ENCODE results near the gene TOGARAM2.

The TOGARAM2 gene

DNA sequence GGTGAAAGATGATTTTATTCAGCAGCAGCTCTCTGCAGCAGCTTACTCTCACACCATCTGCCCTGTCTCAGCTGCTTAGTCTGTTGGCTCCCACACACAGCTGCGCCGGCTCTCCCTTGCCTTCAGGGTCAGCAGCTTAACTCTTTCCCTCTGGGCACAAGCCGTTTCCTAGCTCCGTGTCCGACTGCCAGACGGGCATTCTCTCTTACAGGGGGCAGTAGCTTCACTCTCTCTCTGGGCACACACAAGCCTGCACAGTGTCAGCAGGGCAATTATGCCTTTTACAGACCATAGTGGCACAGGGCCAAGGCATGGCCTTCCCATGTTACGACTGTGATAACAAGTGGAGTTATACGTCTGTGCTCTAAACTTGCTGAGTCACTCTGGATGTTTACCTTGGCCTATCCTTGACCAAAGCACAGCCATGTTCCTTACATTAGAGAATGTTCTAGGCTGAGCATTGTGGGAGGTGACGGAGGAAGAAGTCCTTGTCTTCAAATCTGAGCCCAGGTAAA lies 61.5 kb downstream of the TOGARAM2 start:
- no peak overlapping the region for H3K27ac Mint-ChIP-seq
- no peak overlapping the region for H3K4me3 Mint-ChIP-seq
- no peak for DNase-seq
- peaks cover 16% of the 10 kb centered on the region for H3K4me1 Mint-ChIP-seq
- TF ChIP-seq, protein P1, sequence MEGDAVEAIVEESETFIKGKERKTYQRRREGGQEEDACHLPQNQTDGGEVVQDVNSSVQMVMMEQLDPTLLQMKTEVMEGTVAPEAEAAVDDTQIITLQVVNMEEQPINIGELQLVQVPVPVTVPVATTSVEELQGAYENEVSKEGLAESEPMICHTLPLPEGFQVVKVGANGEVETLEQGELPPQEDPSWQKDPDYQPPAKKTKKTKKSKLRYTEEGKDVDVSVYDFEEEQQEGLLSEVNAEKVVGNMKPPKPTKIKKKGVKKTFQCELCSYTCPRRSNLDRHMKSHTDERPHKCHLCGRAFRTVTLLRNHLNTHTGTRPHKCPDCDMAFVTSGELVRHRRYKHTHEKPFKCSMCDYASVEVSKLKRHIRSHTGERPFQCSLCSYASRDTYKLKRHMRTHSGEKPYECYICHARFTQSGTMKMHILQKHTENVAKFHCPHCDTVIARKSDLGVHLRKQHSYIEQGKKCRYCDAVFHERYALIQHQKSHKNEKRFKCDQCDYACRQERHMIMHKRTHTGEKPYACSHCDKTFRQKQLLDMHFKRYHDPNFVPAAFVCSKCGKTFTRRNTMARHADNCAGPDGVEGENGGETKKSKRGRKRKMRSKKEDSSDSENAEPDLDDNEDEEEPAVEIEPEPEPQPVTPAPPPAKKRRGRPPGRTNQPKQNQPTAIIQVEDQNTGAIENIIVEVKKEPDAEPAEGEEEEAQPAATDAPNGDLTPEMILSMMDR (IDR thresholded peaks at IDR 0.05): no peak
- no peaks in the 10 kb centered on the region for H3K36me3 Mint-ChIP-seq (ENCODE audit: low read depth)
- no peaks in the 10 kb centered on the region for H3K9me3 Mint-ChIP-seq
- H3K27me3 Mint-ChIP-seq (ENCODE audit: low read depth, poor library complexity): peaks cover 59% of the 10 kb centered on the region

DNA sequence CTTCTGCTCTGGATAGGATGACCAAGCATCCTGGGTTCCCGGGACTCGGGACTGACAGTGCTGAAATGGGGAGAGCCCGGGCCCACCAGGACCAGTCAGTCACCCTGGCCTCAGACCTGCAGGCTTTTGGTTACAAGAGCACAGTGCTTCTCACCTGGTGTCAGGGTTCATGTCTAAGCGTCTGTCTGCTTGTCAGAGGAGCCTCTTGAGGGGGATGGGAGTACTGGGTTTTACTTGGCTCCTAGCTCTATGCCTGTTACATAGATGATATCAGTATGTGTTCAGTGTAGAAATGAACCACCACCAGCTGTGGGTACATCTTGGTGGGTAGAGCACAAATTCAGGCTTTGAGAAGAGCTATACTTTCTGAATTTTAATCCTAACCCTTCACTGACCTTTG lies 63.4 kb downstream of the TOGARAM2 start:
- H3K27me3 Mint-ChIP-seq (ENCODE audit: low read depth, poor library complexity): peaks cover 49% of the 10 kb centered on the region
- H3K9me3 Mint-ChIP-seq: no peaks in the 10 kb centered on the region
- H3K4me1 Mint-ChIP-seq: peaks cover 22% of the 10 kb centered on the region
- H3K27ac Mint-ChIP-seq: no peak overlapping the region
- no peak overlapping the region for H3K4me3 Mint-ChIP-seq
- TF ChIP-seq, protein P1 (IDR thresholded peaks at IDR 0.05): no peak
- H3K36me3 Mint-ChIP-seq (ENCODE audit: low read depth): no peaks in the 10 kb centered on the region
- DNase-seq: no peak

DNA sequence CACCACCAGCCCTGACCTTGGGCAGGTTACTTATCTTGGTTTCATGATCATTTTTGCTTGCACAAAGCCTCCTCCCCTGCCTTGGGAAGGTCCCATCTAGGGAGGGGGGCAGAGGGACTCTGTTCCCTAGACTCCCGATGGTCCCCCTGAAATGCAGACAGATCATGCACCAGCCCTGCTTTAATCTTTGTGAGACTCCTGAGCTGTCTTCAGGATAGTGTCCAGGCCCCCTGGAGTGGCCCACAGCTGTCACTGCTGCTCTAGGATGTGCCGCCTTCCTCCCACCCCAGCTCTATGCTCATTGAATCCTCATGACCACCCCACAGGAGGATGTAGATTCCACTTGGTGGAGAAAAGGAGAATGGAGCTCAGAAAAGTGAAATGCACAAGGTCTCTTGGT lies 65.2 kb downstream of the TOGARAM2 start:
- peaks cover 32% of the 10 kb centered on the region for H3K27me3 Mint-ChIP-seq (ENCODE audit: low read depth, poor library complexity)
- TF ChIP-seq, protein P1 (IDR thresholded peaks at IDR 0.05): no peak
- no peak for DNase-seq
- no peak overlapping the region for H3K4me3 Mint-ChIP-seq
- H3K36me3 Mint-ChIP-seq (ENCODE audit: low read depth): no peaks in the 10 kb centered on the region
- H3K4me1 Mint-ChIP-seq: peaks cover 27% of the 10 kb centered on the region
- no peak overlapping the region for H3K27ac Mint-ChIP-seq
- H3K9me3 Mint-ChIP-seq: no peaks in the 10 kb centered on the region

DNA sequence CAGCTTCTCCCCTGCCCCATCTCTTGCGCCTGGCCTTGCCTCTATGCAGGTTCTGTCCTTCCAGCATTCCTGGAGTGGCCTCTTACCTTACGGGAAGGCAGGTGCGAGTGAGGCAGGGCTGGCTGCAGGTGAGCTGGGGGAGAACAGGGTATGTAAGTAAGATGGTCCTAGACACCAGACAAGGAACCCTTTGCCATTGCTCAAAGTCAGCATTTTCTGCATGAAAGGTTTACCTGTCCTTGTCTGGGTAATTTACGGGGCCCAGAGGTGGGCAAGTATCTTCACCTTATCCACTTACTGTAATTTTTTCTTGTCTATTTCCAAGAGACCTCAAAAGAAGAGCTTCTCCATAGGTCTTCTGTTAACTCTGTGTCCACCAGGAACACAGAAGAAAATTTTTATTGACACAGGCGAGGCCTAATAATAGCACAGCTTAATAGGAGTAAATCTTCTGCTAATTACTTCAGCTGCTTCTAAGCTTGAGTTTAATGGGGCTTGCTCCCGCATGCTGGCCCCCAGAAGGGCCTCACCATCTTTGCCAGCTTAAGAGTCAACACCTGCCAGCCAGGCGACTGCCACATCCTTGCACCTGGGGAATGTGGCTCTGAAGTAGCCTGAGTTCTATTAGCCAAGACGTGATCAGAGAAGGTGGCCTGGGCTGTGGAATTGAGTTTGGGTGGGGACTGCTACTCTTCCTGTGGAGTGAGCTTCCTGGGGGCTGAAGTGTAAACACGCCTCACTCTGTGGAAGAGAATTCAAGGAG lies 66.2 kb downstream of the TOGARAM2 start:
- peaks cover 25% of the 10 kb centered on the region for H3K27me3 Mint-ChIP-seq (ENCODE audit: low read depth, poor library complexity)
- no peak for DNase-seq
- no peaks in the 10 kb centered on the region for H3K9me3 Mint-ChIP-seq
- peaks cover 28% of the 10 kb centered on the region for H3K4me1 Mint-ChIP-seq
- no peak overlapping the region for H3K27ac Mint-ChIP-seq
- no peaks in the 10 kb centered on the region for H3K36me3 Mint-ChIP-seq (ENCODE audit: low read depth)
- TF ChIP-seq, protein P1 (IDR thresholded peaks at IDR 0.05): no peak
- H3K4me3 Mint-ChIP-seq: no peak overlapping the region

DNA sequence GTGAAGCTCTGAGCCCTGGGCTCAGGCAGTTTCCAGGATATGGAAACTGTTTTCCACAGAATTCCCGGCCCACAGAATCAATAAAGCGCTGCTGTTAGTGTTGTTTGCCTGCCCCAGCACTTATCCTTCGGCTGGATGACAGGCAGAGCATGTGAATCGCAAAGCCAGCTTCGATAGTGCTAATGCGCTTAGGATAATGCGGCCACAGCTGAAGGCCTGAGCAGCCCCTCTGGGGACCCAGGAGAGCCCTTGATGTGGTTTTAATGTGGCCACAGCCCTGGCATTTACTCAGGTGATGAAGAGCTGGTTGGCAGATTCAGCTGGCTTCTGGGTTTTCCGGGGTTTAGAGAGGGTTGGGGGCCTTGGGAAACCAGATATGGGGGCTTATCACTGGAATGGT lies 69.5 kb downstream of the TOGARAM2 start:
- DNase-seq: no peak
- TF ChIP-seq, protein P1 (IDR thresholded peaks at IDR 0.05): no peak
- H3K9me3 Mint-ChIP-seq: no peaks in the 10 kb centered on the region
- peaks cover 38% of the 10 kb centered on the region for H3K4me1 Mint-ChIP-seq
- H3K27me3 Mint-ChIP-seq (ENCODE audit: low read depth, poor library complexity): peaks cover 18% of the 10 kb centered on the region
- H3K4me3 Mint-ChIP-seq: no peak overlapping the region
- no peaks in the 10 kb centered on the region for H3K36me3 Mint-ChIP-seq (ENCODE audit: low read depth)
- peak overlapping the region; percentile 68 for H3K27ac Mint-ChIP-seq

DNA sequence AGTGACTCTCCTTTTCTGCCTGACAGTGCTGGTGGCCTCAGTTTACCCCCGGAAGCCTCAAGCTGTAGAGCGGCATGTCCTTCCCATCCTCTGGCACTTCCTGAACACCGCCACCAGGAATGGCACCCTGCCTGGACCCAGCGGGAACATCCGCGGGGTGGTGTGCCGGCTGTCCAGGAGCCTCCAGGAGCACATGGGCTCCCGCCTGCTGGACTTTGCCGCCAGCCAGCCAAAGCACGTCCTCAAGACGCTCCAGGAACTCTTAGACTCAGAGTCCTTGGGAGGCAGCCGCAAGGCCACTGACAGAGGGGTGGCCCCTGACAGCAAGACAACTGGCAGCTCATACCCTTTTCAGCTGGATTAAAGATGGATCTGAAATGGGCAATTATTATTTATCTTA lies 70.6 kb downstream of the TOGARAM2 start:
- Mint-ChIP-seq H3K9me3 (no peaks in the 10 kb centered on the region), H3K27me3 (ENCODE audit: low read depth, poor library complexity) (peaks cover 16% of the 10 kb centered on the region), H3K27ac (no peak overlapping the region), H3K36me3 (ENCODE audit: low read depth) (no peaks in the 10 kb centered on the region), H3K4me3 (no peak overlapping the region), H3K4me1 (peaks cover 38% of the 10 kb centered on the region)
- DNase-seq: no peak
- TF ChIP-seq, protein P1 (IDR thresholded peaks at IDR 0.05): no peak

Data from nephron progenitor cell (in vitro differentiated cells).